Epithelial cell of proximal tubule (primary cell): Measurements from ENCODE around the gene MET. TPM values are rescaled to one million over a fixed set of nuclear protein-coding genes. Genes with fewer than 3 reads are reported as not detected.

Source experiments
- DNase-seq: peaks from one replicate; pipeline ENCODE4 v3.0.0-alpha.2; 2011; ENCODE audit warnings: low read depth
- H3K4me3 ChIP-seq: 2 replicates; pipeline ENCODE4 v1.5.1; 2011; ENCODE audit warnings: low read depth, mild to moderate bottlenecking, low read length
- CTCF ChIP-seq: conservative IDR thresholded peaks from 2 replicates; pipeline ENCODE4 v1.5.1; 2012; ENCODE audit warnings: low read depth, mild to moderate bottlenecking, low read length
- total RNA-seq: library from RNA; depleted of rRNA; stranded (reverse); fragments of >200 nt; gene quantifications from 2 replicates; pipeline ENCODE4 v1.2.3, GENCODE V29; 2015

The MET gene
- total RNA-seq, 1 donor from 2014 or later: 155 TPM

GRCh38 chr7:116732788-116733694 is 61.0 kb downstream of the MET start:
- H3K4me3 ChIP-seq: no peak overlapping the region
- TF ChIP-seq CTCF: no peak
- DNase-seq: no peak

DNA sequence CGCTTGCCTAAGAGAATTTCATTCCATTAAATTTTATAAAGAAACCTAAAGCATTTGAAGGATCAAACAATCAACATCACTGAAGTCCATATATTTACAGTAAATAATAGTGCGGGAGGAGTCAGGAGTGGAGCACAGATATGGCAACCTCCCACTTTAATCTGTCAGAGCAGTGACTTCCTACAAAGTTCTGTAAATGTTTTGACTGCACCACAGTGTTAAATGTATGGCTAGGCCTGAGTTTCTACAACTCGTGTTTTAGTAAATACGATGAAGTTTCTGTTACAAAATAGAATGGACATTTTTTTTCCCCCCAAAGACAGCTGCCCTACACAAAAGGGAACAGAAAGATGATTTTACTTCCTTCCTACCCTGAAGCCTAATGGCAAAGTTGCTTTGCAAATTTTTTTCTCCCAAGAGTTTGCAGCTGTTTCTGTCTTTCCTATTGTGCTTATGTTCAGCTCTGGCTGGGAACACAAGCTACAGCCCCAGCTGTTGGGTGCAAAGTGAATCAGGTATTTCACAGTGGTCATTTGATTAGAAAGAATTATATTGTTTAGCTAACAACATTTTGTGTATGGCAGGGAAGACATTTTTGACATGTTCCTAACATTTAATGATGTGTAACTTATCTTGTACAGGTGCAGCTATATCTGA is 62.1 kb downstream of the MET start:
- TF ChIP-seq CTCF: no peak
- no peak for DNase-seq
- H3K4me3 ChIP-seq: no peak overlapping the region

GRCh38 chr7:116734710-116735109 is 62.7 kb downstream of the MET start:
- no peak for DNase-seq
- no peak overlapping the region for H3K4me3 ChIP-seq
- no peak for TF ChIP-seq CTCF

- no peak overlapping the region for H3K4me3 ChIP-seq
- peak; percentile 61 for DNase-seq
- no peak for TF ChIP-seq CTCF
Observed at GRCh38 chr7:116736927-116737715, 65.1 kb downstream of the MET start.

- TF ChIP-seq CTCF: no peak
- no peak overlapping the region for H3K4me3 ChIP-seq
- DNase-seq: no peak
Observed at GRCh38 chr7:116738378-116738777, 66.4 kb downstream of the MET start.

DNA sequence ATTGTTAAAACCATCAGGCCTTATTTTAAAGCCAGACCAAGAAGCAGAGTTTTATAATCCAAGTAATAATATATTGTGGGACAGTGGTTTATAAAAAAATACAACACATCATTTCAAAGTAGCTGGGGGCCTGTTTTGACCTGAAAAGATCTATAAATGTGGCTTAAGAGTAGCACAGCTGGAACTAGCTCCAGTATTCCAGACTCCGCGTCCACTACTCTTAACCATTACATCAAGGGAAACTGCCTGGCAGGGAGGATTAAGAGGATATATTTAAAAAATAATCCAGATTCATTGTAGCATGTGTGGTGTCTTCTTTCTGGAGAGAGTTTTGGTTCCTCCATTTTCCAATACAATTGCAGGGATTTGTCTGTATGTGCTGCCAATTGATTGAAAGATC is 67.3 kb downstream of the MET start:
- no peak for TF ChIP-seq CTCF
- H3K4me3 ChIP-seq: no peak overlapping the region
- no peak for DNase-seq
